GM21381 (cell line): ENCODE results near the gene RPS6KA2.
A peak's percentile ranks its signal among the peaks of the same experiment; 100 is the strongest.

Experiments
- ATAC-seq: cut with Tn5 transposase; IDR thresholded peaks from one replicate; pipeline ENCODE4 v1.9.1; 2021; ENCODE audit warnings: mild to moderate bottlenecking, moderate library complexity; ENCODE audit not compliant: unreplicated experiment

Gene RPS6KA2

GRCh38 chr6:166436195-166437139 lies 190.6 kb downstream of the RPS6KA2 start:
- no peak for ATAC-seq

- ATAC-seq: peak; percentile 49
These were observed 191.5 kb downstream of the RPS6KA2 start for GRCh38 chr6:166435574-166435973.

GRCh38 chr6:166434336-166434735 lies 192.7 kb downstream of the RPS6KA2 start:
- ATAC-seq: no peak

GRCh38 chr6:166433096-166433495 lies 194.0 kb downstream of the RPS6KA2 start:
- ATAC-seq: no peak

GRCh38 chr6:166430269-166430668 lies 196.8 kb downstream of the RPS6KA2 start:
- ATAC-seq: no peak

- ATAC-seq: no peak
These were observed 202.6 kb downstream of the RPS6KA2 start for GRCh38 chr6:166424431-166424830.

- no peak for ATAC-seq
These were observed 203.3 kb downstream of the RPS6KA2 start for GRCh38 chr6:166423781-166424180.

- ATAC-seq: no peak
These were observed 203.9 kb downstream of the RPS6KA2 start for GRCh38 chr6:166423051-166423745.

- ATAC-seq: no peak
These were observed 204.7 kb downstream of the RPS6KA2 start for GRCh38 chr6:166422201-166422940.

- no peak for ATAC-seq
These were observed 206.7 kb downstream of the RPS6KA2 start for GRCh38 chr6:166420351-166420750.

- peak; percentile 9 for ATAC-seq
These were observed 207.3 kb downstream of the RPS6KA2 start for GRCh38 chr6:166419717-166420116.

GRCh38 chr6:166419286-166419685 lies 207.8 kb downstream of the RPS6KA2 start:
- peak; percentile 96 for ATAC-seq

GRCh38 chr6:166418691-166419143 lies 208.3 kb downstream of the RPS6KA2 start:
- ATAC-seq: no peak

GRCh38 chr6:166417285-166417691 lies 209.8 kb downstream of the RPS6KA2 start:
- ATAC-seq: peak; percentile 51

- ATAC-seq: no peak
These were observed 211.2 kb downstream of the RPS6KA2 start for GRCh38 chr6:166415833-166416347.

- ATAC-seq: no peak
These were observed 211.7 kb downstream of the RPS6KA2 start for GRCh38 chr6:166415306-166415705.

- no peak for ATAC-seq
These were observed 213.5 kb downstream of the RPS6KA2 start for GRCh38 chr6:166413491-166413951.

- no peak for ATAC-seq
These were observed 214.1 kb downstream of the RPS6KA2 start for GRCh38 chr6:166412911-166413384.

GRCh38 chr6:166412156-166412910 lies 214.7 kb downstream of the RPS6KA2 start:
- ATAC-seq: no peak

- peak; percentile 46 for ATAC-seq
These were observed 215.3 kb downstream of the RPS6KA2 start for GRCh38 chr6:166411721-166412151.
